ENCODE results near the gene VDAC1.
"Not testable (repeated sequence)": the region's sequence is repeated elsewhere in the genome, so short reads cannot be mapped to it uniquely, and the experiment has no call there.

The VDAC1 gene

GRCh38 chr5:133938039-133938821 lies 66.5 kb downstream of the VDAC1 start:
- DNase-seq = no peak

GRCh38 chr5:133937628-133938027 lies 67.1 kb downstream of the VDAC1 start:
- DNase-seq = not testable (repeated sequence)

- peak in 1 of 2 donors; percentile 26 for DNase-seq
Measured at GRCh38 chr5:133936651-133937015, 68.1 kb downstream of the VDAC1 start.

GRCh38 chr5:133935991-133936650 lies 68.7 kb downstream of the VDAC1 start:
- peak in 1 of 2 donors; percentile 16 for DNase-seq

GRCh38 chr5:133935667-133935940 lies 69.2 kb downstream of the VDAC1 start:
- DNase-seq = no peak

- peak in 1 of 2 donors; percentile 58 for DNase-seq
Measured at GRCh38 chr5:133934822-133935666, 69.7 kb downstream of the VDAC1 start.

GRCh38 chr5:133934311-133934710 lies 70.5 kb downstream of the VDAC1 start:
- no peak for DNase-seq

- DNase-seq = no peak
Measured at GRCh38 chr5:133933670-133934295, 71.0 kb downstream of the VDAC1 start.

- no peak for DNase-seq
Measured at GRCh38 chr5:133933169-133933509, 71.6 kb downstream of the VDAC1 start.

- DNase-seq = peak in 1 of 2 donors; percentile 70
Measured at GRCh38 chr5:133932441-133933168, 72.2 kb downstream of the VDAC1 start.

GRCh38 chr5:133931546-133931945 lies 73.2 kb downstream of the VDAC1 start:
- DNase-seq = no peak

GRCh38 chr5:133930813-133931090 lies 74.0 kb downstream of the VDAC1 start:
- DNase-seq = no peak

GRCh38 chr5:133930061-133930812 lies 74.5 kb downstream of the VDAC1 start:
- peak; percentile 52 to 59 for DNase-seq

- peak in 1 of 2 donors; percentile 39 for DNase-seq
Measured at GRCh38 chr5:133928587-133929393, 76.0 kb downstream of the VDAC1 start.

GRCh38 chr5:133927300-133928180 lies 77.2 kb downstream of the VDAC1 start:
- DNase-seq = no peak

- DNase-seq = no peak
Measured at GRCh38 chr5:133926489-133927299, 78.1 kb downstream of the VDAC1 start.

- DNase-seq = no peak
Measured at GRCh38 chr5:133925866-133926488, 78.8 kb downstream of the VDAC1 start.

GRCh38 chr5:133925269-133925668 lies 79.5 kb downstream of the VDAC1 start:
- DNase-seq = no peak
